ENCODE measurements around the gene SERPINA10.

DNA sequence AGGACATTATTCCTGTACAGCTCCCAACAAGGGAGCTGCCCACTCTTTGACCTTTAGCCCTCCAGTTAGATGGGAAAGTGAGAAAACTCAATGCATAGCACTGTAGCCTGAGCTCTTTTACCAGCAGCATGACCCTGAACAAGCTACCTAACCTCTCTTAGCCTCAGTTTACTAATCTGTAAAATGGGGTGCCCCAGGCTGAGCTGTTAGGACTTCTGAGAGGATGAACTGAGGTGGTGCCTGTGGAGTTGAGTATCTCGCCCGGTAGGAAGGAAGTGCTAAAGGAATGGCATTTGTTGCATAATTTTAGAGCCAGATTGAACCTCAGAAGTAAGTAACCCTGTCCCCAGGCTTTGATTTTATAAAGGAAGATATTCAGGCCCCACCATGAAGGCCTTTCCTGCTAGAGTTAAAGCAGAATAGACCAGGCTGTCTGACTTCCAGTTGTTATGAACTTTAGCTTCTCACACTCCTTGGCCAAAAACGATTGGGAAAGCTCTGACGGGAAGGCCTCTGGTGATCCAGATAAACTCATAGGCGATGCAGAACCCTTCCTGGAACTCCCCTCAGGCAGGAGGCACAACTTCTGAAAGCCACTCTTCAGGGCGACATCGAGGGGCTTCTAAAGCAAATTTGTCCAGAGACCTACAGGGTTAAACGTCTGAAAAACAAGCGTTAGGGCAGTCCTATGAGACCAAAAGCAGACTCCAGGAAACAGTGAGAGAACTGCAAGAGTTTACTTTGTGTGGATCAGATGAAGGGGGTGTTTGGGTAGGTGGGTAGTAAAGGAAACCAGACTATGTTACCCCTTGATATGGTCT, 2.5 kb upstream of the SERPINA10 start:
- TF ChIP-seq, protein P1, sequence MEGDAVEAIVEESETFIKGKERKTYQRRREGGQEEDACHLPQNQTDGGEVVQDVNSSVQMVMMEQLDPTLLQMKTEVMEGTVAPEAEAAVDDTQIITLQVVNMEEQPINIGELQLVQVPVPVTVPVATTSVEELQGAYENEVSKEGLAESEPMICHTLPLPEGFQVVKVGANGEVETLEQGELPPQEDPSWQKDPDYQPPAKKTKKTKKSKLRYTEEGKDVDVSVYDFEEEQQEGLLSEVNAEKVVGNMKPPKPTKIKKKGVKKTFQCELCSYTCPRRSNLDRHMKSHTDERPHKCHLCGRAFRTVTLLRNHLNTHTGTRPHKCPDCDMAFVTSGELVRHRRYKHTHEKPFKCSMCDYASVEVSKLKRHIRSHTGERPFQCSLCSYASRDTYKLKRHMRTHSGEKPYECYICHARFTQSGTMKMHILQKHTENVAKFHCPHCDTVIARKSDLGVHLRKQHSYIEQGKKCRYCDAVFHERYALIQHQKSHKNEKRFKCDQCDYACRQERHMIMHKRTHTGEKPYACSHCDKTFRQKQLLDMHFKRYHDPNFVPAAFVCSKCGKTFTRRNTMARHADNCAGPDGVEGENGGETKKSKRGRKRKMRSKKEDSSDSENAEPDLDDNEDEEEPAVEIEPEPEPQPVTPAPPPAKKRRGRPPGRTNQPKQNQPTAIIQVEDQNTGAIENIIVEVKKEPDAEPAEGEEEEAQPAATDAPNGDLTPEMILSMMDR (IDR thresholded peaks at IDR 0.05; ENCODE audit: low read length), result no peak
- TF ChIP-seq EZH2 (IDR thresholded peaks at IDR 0.05; ENCODE audit: borderline replicate concordance, low read length), result no peak

Data from OCI-LY1 (cell line).